HEK293T (cell line): Measurements from ENCODE around the gene CCND2.
"Not testable (repeated sequence)": the region's sequence is repeated elsewhere in the genome, so short reads cannot be mapped to it uniquely, and the experiment has no call there.

Experiments
- CTCF ChIA-PET: fragments of 350-600 bp; formaldehyde crosslinking; extraction: SDS; loops from one replicate; lab custom pipeline; 2021; ENCODE audit warnings: antibody characterized with exemption, inconsistent platforms; lab: Yijun Ruan, JAX
- POLR2A ChIA-PET: fragments of 350-600 bp; formaldehyde crosslinking; extraction: SDS; loops from one replicate; lab custom pipeline; 2020; ENCODE audit warnings: antibody characterized with exemption, inconsistent platforms; lab: Yijun Ruan, JAX
- DNase-seq: peaks from one replicate; pipeline ENCODE4 v3.0.0; 2012; ENCODE audit warnings: mixed read lengths; ENCODE audit errors: extremely low spot score
- ARNT ChIP-seq: fragments of 450-650 bp; IDR thresholded peaks from 2 replicates; pipeline ENCODE4 v1.6.1; 2017; ENCODE audit warnings: mild to moderate bottlenecking
- BHLHE40 ChIP-seq: fragments of 450-650 bp; IDR thresholded peaks from 2 replicates; pipeline ENCODE4 v1.6.1; 2016; ENCODE audit warnings: mild to moderate bottlenecking, moderate library complexity, borderline replicate concordance
- CTBP1 ChIP-seq: fragments of 450-650 bp; IDR thresholded peaks from 2 replicates; pipeline ENCODE4 v1.6.1; 2016; ENCODE audit warnings: borderline replicate concordance
- ELF4 ChIP-seq: fragments of 450-650 bp; IDR thresholded peaks from 2 replicates; pipeline ENCODE4 v1.6.1; 2017; ENCODE audit warnings: antibody characterized with exemption
- FOXA1 ChIP-seq: fragments of 450-650 bp; IDR thresholded peaks from 2 replicates; pipeline ENCODE4 v1.6.1; 2016; ENCODE audit warnings: mild to moderate bottlenecking
- FOXK2 ChIP-seq: fragments of 450-650 bp; IDR thresholded peaks from 2 replicates; pipeline ENCODE4 v1.6.1; 2016; ENCODE audit warnings: mild to moderate bottlenecking
- FOXM1 ChIP-seq: fragments of 450-650 bp; IDR thresholded peaks from 2 replicates; pipeline ENCODE4 v1.6.1; 2017; ENCODE audit warnings: mild to moderate bottlenecking, borderline replicate concordance
- HDGF ChIP-seq: fragments of 450-650 bp; IDR thresholded peaks from 2 replicates; pipeline ENCODE4 v1.6.1; 2017; ENCODE audit warnings: antibody characterized with exemption, borderline replicate concordance
- L3MBTL2 ChIP-seq: fragments of 450-650 bp; conservative IDR thresholded peaks from 2 replicates; pipeline ENCODE4 v1.6.1; 2016; ENCODE audit warnings: mild to moderate bottlenecking
- LEF1 ChIP-seq: fragments of 450-650 bp; IDR thresholded peaks from 2 replicates; pipeline ENCODE4 v1.6.1; 2017; ENCODE audit warnings: mild to moderate bottlenecking, borderline replicate concordance
- NFRKB ChIP-seq: fragments of 450-650 bp; IDR thresholded peaks from 2 replicates; pipeline ENCODE4 v1.6.1; 2016; ENCODE audit warnings: mild to moderate bottlenecking, moderate library complexity
- SP1 ChIP-seq: fragments of 450-650 bp; IDR thresholded peaks from 2 replicates; pipeline ENCODE4 v1.6.1; 2017
- SUZ12 ChIP-seq: fragments of 450-650 bp; IDR thresholded peaks from 2 replicates; pipeline ENCODE4 v1.6.1; 2016; ENCODE audit warnings: mild to moderate bottlenecking
- TARDBP ChIP-seq: fragments of 450-650 bp; IDR thresholded peaks from 2 replicates; pipeline ENCODE4 v1.6.1; 2016
- ZNF384 ChIP-seq: fragments of 450-650 bp; IDR thresholded peaks from 2 replicates; pipeline ENCODE4 v1.6.1; 2016
- TF ChIP-seq, protein P1 (sequence below): fragments of 450-650 bp; IDR thresholded peaks from 2 replicates; pipeline ENCODE4 v1.6.1; 2016

CCND2 gene

DNA sequence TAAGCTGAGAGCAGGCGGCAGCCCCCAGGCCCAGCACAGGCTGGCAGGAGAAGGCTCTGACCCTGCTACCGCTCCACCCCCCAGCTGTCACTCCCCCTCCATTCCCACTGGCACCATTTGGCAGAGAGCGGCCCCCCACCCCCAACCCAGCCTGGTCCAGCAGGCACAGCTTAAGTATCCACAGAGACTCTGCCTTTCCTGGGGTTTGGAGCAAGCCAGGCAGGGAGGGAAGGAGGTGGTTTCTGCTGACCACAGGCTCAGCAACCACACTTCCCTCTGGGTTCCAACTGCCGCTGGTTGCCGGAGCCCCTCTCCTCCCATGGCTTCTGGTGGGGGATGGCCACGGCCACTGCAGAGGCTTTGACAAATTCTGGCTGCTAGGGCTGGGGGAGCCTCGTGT is 30.5 kb upstream of the CCND2 start:
- CTCF ChIA-PET, result interaction anchor here (0.6 kb wide), 1 partner anchor 11 kb away, joined by 3 read pairs; no protein-coding TSS in a partner anchor
- no peak for DNase-seq
- TF ChIP-seq ZNF384 (no peak), FOXA1 (no peak), TARDBP (no peak), BHLHE40 (no peak), ARNT (no peak), NFRKB (no peak), FOXK2 (no peak), CTBP1 (no peak), HDGF (no peak), L3MBTL2 (no peak), LEF1 (no peak), ELF4 (no peak), FOXM1 (no peak), SUZ12 (no peak), SP1 (no peak)
- TF ChIP-seq, protein P1, sequence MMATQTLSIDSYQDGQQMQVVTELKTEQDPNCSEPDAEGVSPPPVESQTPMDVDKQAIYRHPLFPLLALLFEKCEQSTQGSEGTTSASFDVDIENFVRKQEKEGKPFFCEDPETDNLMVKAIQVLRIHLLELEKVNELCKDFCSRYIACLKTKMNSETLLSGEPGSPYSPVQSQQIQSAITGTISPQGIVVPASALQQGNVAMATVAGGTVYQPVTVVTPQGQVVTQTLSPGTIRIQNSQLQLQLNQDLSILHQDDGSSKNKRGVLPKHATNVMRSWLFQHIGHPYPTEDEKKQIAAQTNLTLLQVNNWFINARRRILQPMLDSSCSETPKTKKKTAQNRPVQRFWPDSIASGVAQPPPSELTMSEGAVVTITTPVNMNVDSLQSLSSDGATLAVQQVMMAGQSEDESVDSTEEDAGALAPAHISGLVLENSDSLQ, result no peak
- POLR2A ChIA-PET, result interaction anchor here (0.6 kb wide), 1 partner anchor 34 kb away, joined by 4 read pairs; no protein-coding TSS in a partner anchor

GRCh38 chr12:4243491-4244100 is 30.0 kb upstream of the CCND2 start:
- POLR2A ChIA-PET, CTCF ChIA-PET, DNase-seq: not testable (repeated sequence)

GRCh38 chr12:4244868-4245267 is 28.7 kb upstream of the CCND2 start:
- DNase-seq, result no peak
- CTCF ChIA-PET, result no interaction called here
- POLR2A ChIA-PET, result no interaction called here
- no peak for TF ChIP-seq FOXM1
- no peak for TF ChIP-seq FOXK2
- TF ChIP-seq SUZ12, result no peak
- TF ChIP-seq FOXA1, result no peak

GRCh38 chr12:4245446-4245845 is 28.1 kb upstream of the CCND2 start:
- TF ChIP-seq HDGF, result no peak
- TF ChIP-seq ARNT, result no peak
- no peak for TF ChIP-seq SP1
- TF ChIP-seq LEF1, result no peak
- TF ChIP-seq NFRKB, result no peak
- no peak for TF ChIP-seq L3MBTL2
- no peak for TF ChIP-seq CTBP1
- TF ChIP-seq FOXA1, result no peak
- ChIA-PET POLR2A (no interaction called here), CTCF (no interaction called here)
- DNase-seq, result no peak

- ChIA-PET POLR2A (interaction anchor here (0.9 kb wide), 1 partner anchor 28 kb away, joined by 4 read pairs; no protein-coding TSS in a partner anchor), CTCF (no interaction called here)
- no peak for TF ChIP-seq SP1
- TF ChIP-seq LEF1, result no peak
- TF ChIP-seq ARNT, result no peak
- TF ChIP-seq BHLHE40, result no peak
- no peak for TF ChIP-seq HDGF
- TF ChIP-seq, protein P1, result no peak
- no peak for TF ChIP-seq FOXA1
- no peak for TF ChIP-seq FOXM1
- TF ChIP-seq ZNF384, result no peak
- TF ChIP-seq ELF4, result no peak
- no peak for TF ChIP-seq L3MBTL2
- TF ChIP-seq TARDBP, result no peak
- TF ChIP-seq FOXK2, result no peak
- TF ChIP-seq CTBP1, result no peak
- DNase-seq, result no peak
Measured at GRCh38 chr12:4246116-4246515, 27.4 kb upstream of the CCND2 start.

DNA sequence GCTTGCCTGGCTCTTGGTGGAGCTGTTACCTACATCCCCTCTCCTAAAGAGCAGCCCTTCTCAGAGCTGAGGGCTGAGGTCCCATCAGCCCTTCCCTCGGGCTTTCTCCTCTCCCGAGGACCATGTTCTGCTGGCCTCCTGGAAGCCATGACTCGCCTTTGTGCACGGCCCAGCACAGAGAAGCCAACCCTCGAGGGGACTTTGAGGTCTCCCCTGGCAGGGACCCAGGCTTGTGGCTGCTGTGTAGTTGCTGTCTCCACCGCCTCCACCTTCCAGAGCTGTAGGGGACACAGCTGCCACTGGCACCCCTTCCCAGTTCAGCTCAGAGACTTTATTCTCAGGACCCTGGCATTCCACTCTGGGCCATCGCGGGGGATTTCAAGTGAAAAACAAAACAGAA is 22.9 kb upstream of the CCND2 start:
- no peak for DNase-seq
- POLR2A ChIA-PET, result interaction anchor here (0.7 to 1.2 kb wide), 2 partner anchors 19 to 23 kb away, joined by 3 read pairs; partner anchors contain the start of gene CCND2
- TF ChIP-seq SUZ12 (no peak), FOXA1 (no peak), L3MBTL2 (no peak), ARNT (no peak), BHLHE40 (no peak), FOXK2 (no peak), ELF4 (no peak), NFRKB (no peak), CTBP1 (no peak), ZNF384 (no peak), LEF1 (no peak), SP1 (no peak), HDGF (no peak), FOXM1 (no peak), TARDBP (no peak)
- TF ChIP-seq, protein P1, result no peak
- CTCF ChIA-PET, result no interaction called here
